Ectodermal cell (in vitro differentiated cells): ENCODE data around the gene ARHGEF2.
"Not testable (repeated sequence)": the region's sequence is repeated elsewhere in the genome, so short reads cannot be mapped to it uniquely, and the experiment has no call there.

ENCODE experiments used
- H3K27ac ChIP-seq: 2 replicates; pipeline ENCODE4 v1.7.0; 2013; ENCODE audit warnings: mild to moderate bottlenecking, low read depth, low read length; ENCODE audit not compliant: insufficient read depth, poor library complexity, severe bottlenecking
- H3K27me3 ChIP-seq: 2 replicates; pipeline ENCODE4 v1.7.0; 2013; ENCODE audit warnings: mild to moderate bottlenecking, low read length; ENCODE audit not compliant: insufficient read depth, control insufficient read depth, poor library complexity, severe bottlenecking
- H3K36me3 ChIP-seq: one replicate; pipeline ENCODE4 v1.7.0; 2013; ENCODE audit warnings: low read length; ENCODE audit not compliant: control insufficient read depth, insufficient read depth
- H3K4me1 ChIP-seq: one replicate; pipeline ENCODE4 v1.7.0; 2013; ENCODE audit warnings: low read length; ENCODE audit not compliant: control insufficient read depth, insufficient read depth
- H3K4me3 ChIP-seq: 2 replicates; pipeline ENCODE4 v1.7.0; 2013; ENCODE audit warnings: low read depth, low read length, control low read depth; ENCODE audit not compliant: insufficient read depth
- H3K9me3 ChIP-seq: 2 replicates; pipeline ENCODE4 v1.7.0; 2013; ENCODE audit warnings: mild to moderate bottlenecking, low read length, moderate library complexity; ENCODE audit not compliant: control insufficient read depth
- WGBS, 2 experiments: methylation state at CpG; one replicate each; pipeline ENCODE4 v1.1.7; 2013; ENCODE audit warnings: missing lambda C conversion rate in 2 of 2; 5-methylcytosine and 5-hydroxymethylcytosine counted together

The ARHGEF2 gene

DNA sequence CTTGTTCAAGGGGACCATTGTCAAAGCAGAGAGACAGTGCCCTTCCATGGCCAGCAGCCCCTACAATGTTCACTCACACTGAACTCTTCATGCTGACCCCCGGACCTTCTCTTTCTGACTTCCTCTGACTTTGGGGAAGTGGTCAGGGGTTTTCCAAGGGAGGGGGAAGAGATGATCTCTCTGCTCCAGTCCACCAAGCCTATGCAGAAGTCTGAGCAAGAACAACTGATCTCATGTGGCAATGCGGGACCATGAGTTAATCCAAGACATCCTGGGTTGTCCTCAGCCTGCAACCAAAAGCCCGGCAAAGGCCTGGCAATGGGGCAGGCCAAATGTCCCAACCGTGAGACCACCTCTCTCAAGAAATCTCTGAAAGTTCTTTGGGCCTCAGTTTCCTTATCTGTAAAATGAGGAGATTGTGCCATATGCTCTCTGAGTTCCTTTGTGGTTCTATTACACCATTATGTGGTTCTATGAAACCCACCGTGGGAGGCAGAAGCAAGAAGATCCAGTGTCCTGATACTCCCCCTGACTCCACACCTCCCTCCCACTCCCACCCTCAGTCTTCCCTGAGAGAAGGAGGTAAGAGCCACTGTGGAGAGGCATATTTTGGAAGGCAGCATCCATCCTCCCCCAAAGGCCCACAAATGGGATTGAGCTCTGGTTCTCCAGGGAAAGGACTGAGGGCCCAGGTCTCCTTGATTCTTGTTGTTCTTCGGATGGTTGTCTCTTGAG, 11.8 kb upstream of the ARHGEF2 start:
- Histone ChIP-seq H3K36me3 (no peaks in the 10 kb centered on the region), H3K27ac (no peak overlapping the region), H3K4me3 (no peak overlapping the region), H3K4me1 (no peaks in the 10 kb centered on the region), H3K27me3 (no peaks in the 10 kb centered on the region), H3K9me3 (no peaks in the 10 kb centered on the region)
- WGBS, 2 experiments = 94 to 95% methylated on average over 5 to 6 of the region's 6 CpGs

DNA sequence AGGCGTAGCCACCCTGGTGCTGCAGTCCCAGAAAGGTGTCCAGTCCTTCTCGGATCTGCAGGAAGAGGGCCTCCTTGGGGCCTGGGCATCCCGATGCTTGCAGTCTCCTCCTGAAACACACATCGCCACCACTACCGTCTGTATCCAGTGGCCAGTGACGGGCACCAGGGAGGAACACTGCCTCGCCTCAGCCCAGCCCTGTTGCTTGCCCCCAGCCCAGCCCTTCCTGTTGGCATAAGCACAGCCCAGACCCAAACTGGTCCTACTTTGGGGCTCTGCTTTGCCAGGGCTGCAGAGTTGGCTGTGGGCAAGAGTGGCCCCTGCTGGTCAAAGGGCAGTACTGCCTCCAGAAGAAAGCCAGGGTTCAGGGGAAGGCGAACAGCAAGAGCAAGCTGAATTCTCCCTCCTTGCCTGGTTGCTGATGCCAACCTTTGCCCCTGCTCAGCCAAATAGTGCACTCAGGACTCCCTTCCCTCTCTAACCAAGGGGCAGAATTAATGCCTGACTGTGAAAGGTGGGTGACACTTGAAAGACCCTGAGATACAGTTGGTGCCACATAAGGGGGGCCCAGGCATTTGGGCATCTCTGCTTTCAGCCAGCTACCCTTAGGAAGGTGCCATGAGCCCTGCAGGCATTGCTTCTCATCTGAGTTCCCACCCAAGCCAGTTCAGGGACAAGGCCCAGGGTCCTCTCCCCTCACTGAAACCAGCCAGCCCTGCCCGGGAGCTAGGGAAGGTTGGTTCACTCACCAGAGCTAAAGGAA, 11.1 kb upstream of the ARHGEF2 start:
- no peaks in the 10 kb centered on the region for H3K27me3 ChIP-seq
- H3K27ac ChIP-seq = no peak overlapping the region
- H3K4me1 ChIP-seq = peaks cover under 1% of the 10 kb centered on the region
- no peak overlapping the region for H3K4me3 ChIP-seq
- H3K9me3 ChIP-seq = no peaks in the 10 kb centered on the region
- 64 to 65% methylated on average over 9 of the region's 9 CpGs for WGBS, 2 experiments
- no peaks in the 10 kb centered on the region for H3K36me3 ChIP-seq

DNA sequence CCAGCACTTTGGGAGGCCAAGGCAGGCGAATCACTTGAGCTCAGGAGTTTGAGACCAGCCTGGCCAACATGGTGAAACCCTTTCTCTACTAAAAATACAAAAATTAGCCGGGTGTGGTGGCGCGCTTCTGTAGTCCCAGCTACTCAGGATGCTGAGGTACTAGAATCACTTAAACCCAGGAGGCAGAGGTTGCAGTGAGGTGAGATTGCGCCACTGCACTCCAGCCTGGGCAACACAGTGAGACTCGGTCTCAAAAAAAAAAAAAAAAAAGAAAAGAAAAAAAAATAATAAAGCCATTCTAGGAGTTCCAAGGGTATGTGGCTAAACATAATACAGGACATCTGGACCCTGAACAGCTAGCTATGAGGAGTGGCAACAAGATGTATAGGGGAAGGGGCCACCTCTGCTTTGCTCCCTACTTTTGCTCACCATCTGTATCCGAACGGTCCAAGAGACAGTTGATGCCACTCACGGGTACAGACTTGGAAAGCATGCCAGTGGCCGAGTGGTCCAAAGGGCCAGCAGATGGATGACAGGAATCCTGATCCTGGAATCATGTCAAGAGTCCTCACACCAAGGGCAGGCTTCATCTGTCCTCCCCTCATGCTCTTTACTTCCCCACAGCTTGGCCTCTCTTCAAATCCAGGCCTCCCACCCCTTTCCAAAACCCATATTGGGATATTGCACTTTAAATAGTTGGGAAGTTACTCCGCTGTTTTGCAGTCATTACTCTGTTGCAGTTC, 6.7 kb upstream of the ARHGEF2 start:
- H3K4me3 ChIP-seq, H3K27me3 ChIP-seq, H3K9me3 ChIP-seq, H3K4me1 ChIP-seq, H3K27ac ChIP-seq, H3K36me3 ChIP-seq: not testable (repeated sequence)
- 95 to 97% methylated on average over 10 to 11 of the region's 11 CpGs for WGBS, 2 experiments

DNA sequence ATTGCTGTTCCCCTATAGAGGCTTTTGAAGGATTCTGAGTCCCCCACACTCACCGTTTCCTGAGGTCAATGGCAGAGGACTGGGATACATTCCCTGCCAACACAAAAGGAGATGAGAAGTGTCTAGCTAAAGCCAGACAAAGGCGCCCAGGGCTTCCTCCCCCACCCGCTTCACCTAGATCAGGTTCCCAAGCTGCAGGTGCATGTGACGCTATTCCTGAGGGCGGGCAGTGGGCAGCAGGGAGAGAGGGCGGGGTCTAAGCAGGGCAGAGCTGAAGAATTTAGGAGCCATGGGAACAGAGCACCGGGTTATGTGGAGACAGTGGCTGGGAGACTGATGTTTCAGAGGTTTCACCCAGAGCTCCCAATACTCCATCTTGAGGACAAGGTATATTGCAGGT, 6.0 kb upstream of the ARHGEF2 start:
- 52 to 62% methylated on average over 7 of the region's 7 CpGs for WGBS, 2 experiments
- no peaks in the 10 kb centered on the region for H3K27me3 ChIP-seq
- H3K4me3 ChIP-seq = no peak overlapping the region
- H3K9me3 ChIP-seq = no peaks in the 10 kb centered on the region
- peaks cover 14% of the 10 kb centered on the region for H3K4me1 ChIP-seq
- H3K27ac ChIP-seq = no peak overlapping the region
- no peaks in the 10 kb centered on the region for H3K36me3 ChIP-seq

DNA sequence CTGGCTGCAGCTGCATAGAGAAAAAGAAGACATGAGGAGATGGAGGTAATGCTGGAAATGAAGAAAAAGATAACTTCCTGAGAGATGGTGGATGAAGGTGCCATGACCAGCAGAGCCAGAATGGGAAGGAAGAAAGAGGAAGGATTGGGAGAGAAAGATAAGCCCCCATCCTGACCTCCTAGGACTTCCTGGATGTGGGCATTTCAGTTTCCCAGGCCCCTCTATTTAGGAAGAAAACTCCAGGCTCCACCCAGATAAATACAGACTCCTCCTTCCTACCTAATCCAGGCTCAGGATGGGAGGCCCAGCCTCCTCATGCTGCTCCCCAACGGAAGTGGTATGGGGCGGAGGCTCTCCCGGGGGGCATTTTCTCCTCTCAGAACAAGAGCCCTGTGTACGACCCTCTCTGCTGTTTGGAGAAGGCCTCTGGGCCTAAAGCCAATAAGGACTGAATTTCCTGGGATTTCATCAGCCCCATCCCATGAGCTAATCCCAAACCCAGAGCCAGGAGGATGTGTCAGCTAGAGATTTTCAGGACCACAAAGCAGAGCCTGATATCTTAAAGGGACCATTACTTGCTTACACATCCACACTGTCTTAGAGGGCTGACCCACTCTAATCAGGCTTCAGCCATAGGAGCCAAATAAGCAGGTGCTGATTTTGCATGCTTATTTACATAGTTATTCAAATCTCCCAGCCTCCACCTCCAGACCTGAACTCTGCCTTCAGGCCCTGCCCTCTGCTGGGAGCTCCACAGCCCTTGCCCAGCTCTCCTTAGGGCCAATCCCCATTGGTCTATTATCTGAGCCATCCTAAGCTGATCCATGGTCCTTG, 5.1 kb upstream of the ARHGEF2 start:
- WGBS, 2 experiments = 73 to 75% methylated on average over 4 of the region's 4 CpGs
- Histone ChIP-seq H3K27ac (peak overlapping the region; percentile 44), H3K36me3 (no peaks in the 10 kb centered on the region), H3K4me3 (no peak overlapping the region), H3K27me3 (no peaks in the 10 kb centered on the region), H3K4me1 (peaks cover 16% of the 10 kb centered on the region), H3K9me3 (no peaks in the 10 kb centered on the region)

DNA sequence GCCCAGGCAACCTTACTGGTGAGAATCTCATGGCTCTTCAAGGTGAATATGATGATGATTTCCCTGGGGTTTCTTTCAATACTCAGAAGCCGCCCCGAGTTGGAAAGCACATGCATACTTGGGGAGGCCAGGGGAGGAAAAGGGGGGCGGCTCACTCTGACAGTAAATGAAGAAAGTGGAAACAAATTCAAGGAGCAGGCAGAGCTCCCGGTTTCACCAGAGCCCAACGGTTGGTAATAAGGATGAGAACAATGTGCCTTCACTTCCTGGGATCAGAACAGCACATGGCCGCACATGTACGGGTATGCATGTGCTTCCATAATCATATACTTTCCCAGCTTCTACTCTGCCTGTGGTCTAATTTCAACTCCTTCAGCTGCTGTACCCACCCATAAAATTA, 3.8 kb upstream of the ARHGEF2 start:
- H3K36me3 ChIP-seq = no peaks in the 10 kb centered on the region
- no peak overlapping the region for H3K27ac ChIP-seq
- H3K4me3 ChIP-seq = no peak overlapping the region
- H3K4me1 ChIP-seq = peaks cover 16% of the 10 kb centered on the region
- no peaks in the 10 kb centered on the region for H3K27me3 ChIP-seq
- WGBS, 2 experiments = 91 to 94% methylated on average over 7 of the region's 7 CpGs
- no peaks in the 10 kb centered on the region for H3K9me3 ChIP-seq

DNA sequence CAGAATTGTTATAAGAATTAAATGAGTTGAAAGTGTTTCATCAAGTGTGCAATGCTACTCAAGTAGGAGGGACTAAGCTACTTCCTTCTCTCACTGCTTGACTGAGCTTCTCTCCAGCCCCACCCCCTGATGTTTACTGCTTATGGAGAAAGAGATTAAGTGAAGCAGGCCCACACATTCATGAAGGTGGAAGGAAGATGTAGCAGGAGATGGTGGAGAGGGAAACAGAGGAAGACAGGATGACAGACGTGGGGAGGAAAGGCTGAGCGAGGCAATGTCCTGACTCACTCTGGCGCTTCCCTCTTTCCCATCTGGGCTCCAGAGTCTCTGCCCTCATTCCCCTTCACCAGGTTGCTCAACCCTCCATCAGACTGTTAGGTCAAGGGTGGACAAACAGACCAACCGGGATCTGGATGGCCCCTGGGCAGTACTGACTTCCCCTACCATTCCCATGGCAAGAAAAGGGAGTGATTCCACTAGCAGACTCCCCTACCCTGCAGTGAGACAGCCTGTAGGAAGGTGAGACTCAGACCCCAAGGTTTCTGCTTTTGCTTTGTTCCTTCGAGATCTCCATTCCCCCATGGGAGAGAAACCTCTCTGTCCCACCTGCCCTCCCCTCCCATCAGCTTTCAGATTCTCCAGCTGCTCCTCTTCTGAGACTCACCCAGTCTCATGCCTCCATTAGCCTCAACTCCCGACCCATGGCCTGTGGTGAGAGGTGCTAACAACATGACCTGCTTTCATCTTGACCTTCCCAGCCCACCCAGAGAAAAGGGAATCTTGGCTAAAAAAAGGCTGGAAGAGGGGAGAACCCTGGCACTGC, 3.1 kb upstream of the ARHGEF2 start:
- no peak overlapping the region for H3K27ac ChIP-seq
- no peak overlapping the region for H3K4me3 ChIP-seq
- H3K36me3 ChIP-seq = no peaks in the 10 kb centered on the region
- H3K27me3 ChIP-seq = no peaks in the 10 kb centered on the region
- no peaks in the 10 kb centered on the region for H3K9me3 ChIP-seq
- 82 to 83% methylated on average over 6 of the region's 6 CpGs for WGBS, 2 experiments
- H3K4me1 ChIP-seq = peaks cover 16% of the 10 kb centered on the region

DNA sequence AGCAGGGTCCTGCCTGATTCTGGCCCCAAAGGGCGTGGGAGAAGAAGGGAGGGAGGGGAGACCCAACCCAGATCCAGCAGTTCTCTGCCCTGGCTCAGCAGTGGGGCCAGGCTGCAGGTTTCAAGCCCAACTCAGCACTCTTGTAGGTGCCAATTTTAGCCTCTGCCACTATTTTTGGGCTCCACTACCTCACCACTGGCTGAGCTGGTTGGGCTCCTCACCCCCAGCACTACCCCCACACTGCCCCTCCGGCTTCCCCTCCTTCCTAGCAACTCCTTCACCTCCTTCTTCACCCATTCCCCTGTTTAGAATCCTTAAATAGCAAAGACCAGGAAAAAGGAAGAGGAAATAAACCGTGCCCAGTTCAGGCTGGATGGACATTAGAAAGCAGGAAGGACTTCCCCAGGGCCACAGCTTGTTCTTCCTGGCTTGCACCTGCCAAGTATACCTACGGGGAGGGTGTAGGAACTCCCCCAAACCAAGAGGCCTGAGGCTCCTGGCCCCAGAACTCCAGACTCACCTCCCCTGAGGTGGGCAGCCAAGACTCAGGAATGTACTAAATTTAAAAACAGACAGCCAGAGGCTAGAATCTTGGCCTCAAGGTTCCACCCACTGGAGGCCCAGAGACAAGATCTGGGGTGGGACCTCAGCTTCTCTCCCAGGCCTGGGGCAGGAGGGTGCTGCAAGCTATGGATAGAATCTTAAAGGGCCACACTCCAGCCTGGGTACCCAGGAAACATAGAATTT, 1.4 kb upstream of the ARHGEF2 start:
- no peaks in the 10 kb centered on the region for H3K27me3 ChIP-seq
- no peaks in the 10 kb centered on the region for H3K36me3 ChIP-seq
- peak overlapping the region; percentile 61 for H3K4me3 ChIP-seq
- no peaks in the 10 kb centered on the region for H3K9me3 ChIP-seq
- peaks cover 25% of the 10 kb centered on the region for H3K4me1 ChIP-seq
- WGBS, 2 experiments = 67 to 73% methylated on average over 4 of the region's 4 CpGs
- peak overlapping the region; percentile 92 for H3K27ac ChIP-seq

DNA sequence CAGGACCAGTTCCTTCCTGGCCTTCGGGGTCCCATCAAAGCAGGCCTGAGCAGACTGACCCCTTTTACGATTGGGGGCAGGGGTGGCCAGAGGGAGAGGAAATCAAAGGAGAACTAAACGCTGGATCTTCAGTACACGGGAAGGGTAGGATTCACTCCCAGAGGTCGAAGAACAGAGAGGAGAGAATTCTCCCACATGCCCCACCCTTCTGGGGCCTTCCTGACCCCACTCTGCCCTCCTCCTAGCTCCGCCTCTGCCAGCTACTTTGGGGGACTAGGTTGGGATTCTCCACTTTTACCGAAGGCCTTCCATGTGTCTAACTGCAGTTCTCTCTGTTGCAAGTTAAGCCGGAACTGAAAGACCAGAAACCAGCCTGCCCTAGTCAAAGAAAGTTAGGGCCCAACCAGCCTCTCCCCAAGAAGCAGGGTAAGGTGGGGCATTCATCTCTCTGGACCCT, 654 bp upstream of the ARHGEF2 start:
- 6 to 9% methylated on average over 8 of the region's 8 CpGs for WGBS, 2 experiments
- H3K9me3 ChIP-seq = no peaks in the 10 kb centered on the region
- peak overlapping the region; percentile 61 for H3K4me3 ChIP-seq
- peak overlapping the region; percentile 92 for H3K27ac ChIP-seq
- peaks cover 29% of the 10 kb centered on the region for H3K4me1 ChIP-seq
- H3K36me3 ChIP-seq = no peaks in the 10 kb centered on the region
- no peaks in the 10 kb centered on the region for H3K27me3 ChIP-seq
